Lower lobe of right lung (tissue), 2 donors: ENCODE results near the gene TMEM250. TPM values are rescaled to one million over a fixed set of nuclear protein-coding genes. Genes with fewer than 3 reads are reported as not detected.

Experiments
- ATAC-seq, 2 donors: fragments of 200-7000 bp; cut with Tn5 transposase; one replicate each; pipeline ENCODE4 v1.9.1; 2020 to 2022; ENCODE audit warnings: mild to moderate bottlenecking in 2 of 2, moderate library complexity in 2 of 2
- DNase-seq: peaks from one replicate; pipeline ENCODE4 v3.0.0-alpha.2; 2020
- H3K27ac ChIP-seq: fragments of 200-600 bp; one replicate; pipeline ENCODE4 v1.8.0; 2022
- H3K27me3 ChIP-seq: fragments of 200-600 bp; one replicate; pipeline ENCODE4 v1.8.0; 2022; ENCODE audit warnings: low read depth
- H3K36me3 ChIP-seq: fragments of 200-600 bp; one replicate; pipeline ENCODE4 v1.8.0; 2022; ENCODE audit warnings: mild to moderate bottlenecking
- H3K4me1 ChIP-seq: fragments of 200-600 bp; one replicate; pipeline ENCODE4 v1.8.0; 2022
- H3K4me3 ChIP-seq: fragments of 200-600 bp; one replicate; pipeline ENCODE4 v1.8.0; 2022; ENCODE audit warnings: mild to moderate bottlenecking
- H3K9me3 ChIP-seq: fragments of 200-600 bp; one replicate; pipeline ENCODE4 v1.8.0; 2022
- CTCF ChIP-seq: fragments of 200-600 bp; IDR thresholded peaks from one replicate; pipeline ENCODE4 v1.8.0; 2022; ENCODE audit warnings: antibody characterized with exemption, mild to moderate bottlenecking
- intact Hi-C: fragments of 100-400 bp; cut with DNase I; formaldehyde crosslinking; loops from one replicate; pipeline ENCODE4 v1.11.0; 2022
- total RNA-seq: library from RNA; stranded (reverse); fragmentation: NEBNext Ultra II Directional; extraction: Animal tissue kit (Norgen Biotek cat#: 25700); gene quantifications from one replicate; pipeline ENCODE4 v1.2.1, GENCODE V29; 2021
- donor health status: DM: no; HTN: yes; CAD: no; lungs with severe emphysema.

Gene TMEM250
- total RNA-seq, 1 donor from 2014 or later: 31.2 TPM

- no peak for TF ChIP-seq CTCF
- intact Hi-C loops: no loop called here
- Histone ChIP-seq H3K36me3 (peaks cover 13% of the 10 kb centered on the region), H3K27me3 (no peaks in the 10 kb centered on the region), H3K4me1 (peaks cover 45% of the 10 kb centered on the region), H3K4me3 (no peak overlapping the region), H3K9me3 (no peaks in the 10 kb centered on the region), H3K27ac (no peak overlapping the region)
- ATAC-seq: no peak
- no peak for DNase-seq
Observed at GRCh38 chr9:136111190-136111589, 7.5 kb downstream of the TMEM250 start.

DNA sequence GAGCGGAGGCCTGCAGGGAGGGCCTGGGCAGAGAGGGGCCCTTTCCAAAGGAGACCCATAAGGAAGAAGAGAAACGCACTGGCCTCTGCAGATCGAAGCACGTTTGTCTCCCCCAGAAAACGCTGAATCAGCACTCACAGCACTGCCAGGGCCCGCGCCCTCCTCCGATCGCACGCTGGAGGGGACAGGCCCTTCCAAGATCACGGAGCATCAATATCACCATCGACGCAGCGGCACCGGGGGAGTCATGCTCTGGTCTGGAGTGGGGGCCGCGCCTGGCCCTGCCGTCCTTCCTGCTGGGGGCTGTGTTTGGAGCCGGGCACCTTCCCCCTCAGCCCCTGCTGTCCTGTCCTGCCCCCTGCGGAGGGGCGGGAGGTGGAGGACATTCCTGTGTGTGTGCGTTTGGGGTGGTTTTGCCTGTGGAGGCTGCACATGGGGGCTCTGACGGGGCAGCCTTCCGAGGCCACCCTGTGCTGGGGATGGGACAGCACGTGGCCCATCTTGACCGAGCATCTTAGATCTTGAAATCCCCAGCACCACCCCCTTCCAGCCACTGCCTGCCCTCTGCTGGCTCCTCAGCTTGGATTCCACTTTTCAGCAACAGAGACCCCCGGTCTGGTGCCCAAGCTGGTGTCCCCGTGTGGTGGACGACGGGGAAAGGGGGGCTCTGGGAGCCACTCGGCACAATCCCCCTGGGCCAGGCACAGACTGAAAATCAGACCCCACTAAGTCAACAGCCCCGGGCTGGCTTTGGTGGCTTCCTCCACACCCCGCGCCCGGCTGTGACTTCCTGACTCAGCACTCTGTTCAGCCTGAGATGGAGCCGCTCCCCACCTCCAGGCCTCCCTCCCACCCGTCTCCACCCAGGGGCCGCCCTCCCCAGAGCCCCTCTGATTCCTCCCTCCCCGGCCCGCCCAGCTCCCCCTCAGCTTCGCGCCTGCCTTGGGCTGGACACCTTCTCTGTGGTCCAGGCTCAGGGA lies 8.3 kb downstream of the TMEM250 start:
- peak overlapping the region; percentile 55 for H3K4me3 ChIP-seq
- peaks cover 5% of the 10 kb centered on the region for H3K36me3 ChIP-seq
- DNase-seq: no peak
- intact Hi-C loops: no loop called here
- peaks cover 53% of the 10 kb centered on the region for H3K4me1 ChIP-seq
- ATAC-seq: no peak
- no peak for TF ChIP-seq CTCF
- H3K9me3 ChIP-seq: no peaks in the 10 kb centered on the region
- H3K27me3 ChIP-seq: no peaks in the 10 kb centered on the region
- H3K27ac ChIP-seq: peak overlapping the region; percentile 83

- peaks cover 58% of the 10 kb centered on the region for H3K4me1 ChIP-seq
- no peaks in the 10 kb centered on the region for H3K9me3 ChIP-seq
- TF ChIP-seq CTCF: no peak
- H3K4me3 ChIP-seq: peak overlapping the region; percentile 55
- peak; percentile 93 to 95 for ATAC-seq
- H3K27me3 ChIP-seq: no peaks in the 10 kb centered on the region
- DNase-seq: peak; percentile 93
- intact Hi-C loops: no loop called here
- peak overlapping the region; percentile 83 for H3K27ac ChIP-seq
- H3K36me3 ChIP-seq: no peaks in the 10 kb centered on the region
Observed at GRCh38 chr9:136109351-136110081, 9.2 kb downstream of the TMEM250 start.

DNA sequence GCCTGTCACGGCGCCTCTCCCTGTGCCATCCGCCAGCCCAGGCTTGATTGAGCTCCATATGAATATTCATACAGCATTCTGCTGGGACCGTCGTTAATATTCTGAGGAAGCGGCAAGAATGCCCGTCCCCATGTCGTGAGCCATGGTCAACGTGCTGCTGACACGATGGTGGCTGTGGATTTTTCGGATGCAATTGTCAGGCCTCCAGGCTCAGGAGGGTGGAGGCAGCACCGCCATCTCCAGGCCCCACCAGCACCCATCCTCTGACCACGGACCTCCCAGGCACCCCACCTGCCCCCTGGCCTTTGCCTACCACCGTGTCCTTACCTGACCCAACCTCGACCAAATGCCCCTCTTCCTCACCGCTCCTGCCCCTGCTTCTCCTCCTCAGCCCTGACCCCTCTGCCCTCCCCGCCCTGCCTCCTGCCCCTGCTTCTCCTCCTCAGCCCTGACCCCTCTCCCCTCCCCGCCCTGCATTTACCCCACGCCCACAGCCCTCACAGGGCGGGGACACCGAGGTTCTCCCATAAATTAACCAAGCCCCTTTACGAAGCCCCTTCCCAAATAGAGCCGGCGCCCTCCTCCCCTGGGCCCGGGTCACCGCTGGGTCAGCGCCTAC lies 9.9 kb downstream of the TMEM250 start:
- no peaks in the 10 kb centered on the region for H3K27me3 ChIP-seq
- intact Hi-C loops: no loop called here
- peak overlapping the region; percentile 83 for H3K27ac ChIP-seq
- peak overlapping the region; percentile 55 for H3K4me3 ChIP-seq
- H3K9me3 ChIP-seq: no peaks in the 10 kb centered on the region
- peaks cover 58% of the 10 kb centered on the region for H3K4me1 ChIP-seq
- ATAC-seq (no peak), DNase-seq (no peak)
- no peak for TF ChIP-seq CTCF
- H3K36me3 ChIP-seq: no peaks in the 10 kb centered on the region

GRCh38 chr9:136107953-136108647 lies 10.6 kb downstream of the TMEM250 start:
- intact Hi-C loops: no loop called here
- H3K27me3 ChIP-seq: no peaks in the 10 kb centered on the region
- DNase-seq: no peak
- TF ChIP-seq CTCF: no peak
- H3K4me3 ChIP-seq: no peak overlapping the region
- peaks cover 58% of the 10 kb centered on the region for H3K4me1 ChIP-seq
- no peak for ATAC-seq
- H3K36me3 ChIP-seq: no peaks in the 10 kb centered on the region
- H3K27ac ChIP-seq: peak overlapping the region; percentile 83
- H3K9me3 ChIP-seq: no peaks in the 10 kb centered on the region
